HG02623 (cell line): ENCODE results near the gene RMDN2.

Experiments used
- ATAC-seq: cut with Tn5 transposase; IDR thresholded peaks from one replicate; pipeline ENCODE4 v1.9.1; 2021; ENCODE audit warnings: moderate library complexity; ENCODE audit not compliant: unreplicated experiment

RMDN2 gene

GRCh38 chr2:38037757-38038621 lies 112.9 kb downstream of the RMDN2 start:
- ATAC-seq, result peak; percentile 71

- no peak for ATAC-seq
Measured at GRCh38 chr2:38038682-38039081, 113.6 kb downstream of the RMDN2 start.

GRCh38 chr2:38039121-38039910 lies 114.2 kb downstream of the RMDN2 start:
- no peak for ATAC-seq

- no peak for ATAC-seq
Measured at GRCh38 chr2:38045811-38046210, 120.7 kb downstream of the RMDN2 start.

- ATAC-seq, result no peak
Measured at GRCh38 chr2:38056216-38056615, 131.1 kb downstream of the RMDN2 start.

- ATAC-seq, result no peak
Measured at GRCh38 chr2:38057651-38058410, 132.7 kb downstream of the RMDN2 start.

GRCh38 chr2:38060236-38061018 lies 135.3 kb downstream of the RMDN2 start:
- ATAC-seq, result no peak

GRCh38 chr2:38064801-38065501 lies 139.9 kb downstream of the RMDN2 start:
- no peak for ATAC-seq

- ATAC-seq, result no peak
Measured at GRCh38 chr2:38065502-38066135, 140.5 kb downstream of the RMDN2 start.

- ATAC-seq, result no peak
Measured at GRCh38 chr2:38066421-38067115, 141.5 kb downstream of the RMDN2 start.
